Effector memory CD4-positive, alpha-beta T cell (primary cell): ENCODE data around the gene TEX12.

ENCODE experiments used
- DNase-seq, 3 donors: peaks; one replicate each; pipeline ENCODE4 v3.0.0-alpha.2; 2020
- H3K27ac ChIP-seq: 2 replicates; pipeline ENCODE4 v1.7.0; 2013; ENCODE audit warnings: mild to moderate bottlenecking, low read length, moderate library complexity; ENCODE audit not compliant: insufficient read depth, poor library complexity, severe bottlenecking
- H3K27me3 ChIP-seq: replicated peaks from 2 replicates; pipeline ENCODE4 v1.7.0; 2013; ENCODE audit warnings: mild to moderate bottlenecking, low read length; ENCODE audit not compliant: insufficient read depth, control insufficient read depth, poor library complexity, severe bottlenecking
- H3K36me3 ChIP-seq: 2 replicates; pipeline ENCODE4 v1.7.0; 2013; ENCODE audit warnings: mild to moderate bottlenecking, low read length, moderate library complexity; ENCODE audit not compliant: control insufficient read depth, insufficient read depth
- H3K4me1 ChIP-seq: 2 replicates; pipeline ENCODE4 v1.7.0; 2013; ENCODE audit warnings: low read length, mild to moderate bottlenecking; ENCODE audit not compliant: control insufficient read depth, insufficient read depth, poor library complexity, severe bottlenecking
- H3K4me3 ChIP-seq: 2 replicates; pipeline ENCODE4 v1.7.0; 2013; ENCODE audit warnings: low read length, low read depth, mild to moderate bottlenecking; ENCODE audit not compliant: insufficient read depth, poor library complexity, severe bottlenecking
- H3K9me3 ChIP-seq: 2 replicates; pipeline ENCODE4 v1.7.0; 2013; ENCODE audit warnings: mild to moderate bottlenecking, low read length, moderate library complexity; ENCODE audit not compliant: control insufficient read depth
- total RNA-seq, 3 donors: gene quantifications; one replicate each; lab custom pipeline; 2026; lab: John Stamatoyannopoulos, UW

The TEX12 gene, protein sequence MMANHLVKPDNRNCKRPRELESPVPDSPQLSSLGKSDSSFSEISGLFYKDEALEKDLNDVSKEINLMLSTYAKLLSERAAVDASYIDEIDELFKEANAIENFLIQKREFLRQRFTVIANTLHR
- total RNA-seq, result 0 to 0.09 (median 0) reads per million in 3 donors

DNA sequence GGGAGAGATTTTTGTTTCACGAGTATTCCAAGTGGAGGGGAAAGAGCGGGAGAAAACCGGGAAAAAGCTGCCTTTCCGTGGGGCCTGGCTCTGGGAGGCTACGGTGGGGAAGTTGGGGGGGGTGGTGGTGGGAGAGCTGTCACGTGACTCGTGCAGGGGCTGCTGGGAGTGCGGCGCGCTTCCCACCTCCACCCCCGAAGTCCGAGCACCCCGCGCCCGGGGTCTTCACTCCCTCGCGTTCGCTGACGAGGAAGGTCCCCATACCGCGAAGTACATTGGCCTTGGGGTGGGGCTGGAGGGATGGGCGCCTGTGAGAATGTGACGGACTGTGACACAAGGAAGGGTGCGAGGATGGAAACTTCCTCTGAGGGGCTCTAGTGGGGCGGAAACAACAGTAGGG is at the start of gene TEX12:
TEX12 (plus strand) TSS at position 228 of the 400 bp plus-strand sequence. CDS start 1,897 bp downstream, outside the sequence.
- Histone ChIP-seq H3K27me3 (no peaks in the 10 kb centered on the region), H3K36me3 (no peaks in the 10 kb centered on the region), H3K4me3 (no peak within 1 kb of the TSS), H3K4me1 (no peaks in the 10 kb centered on the region), H3K27ac (no peak within 1 kb of the TSS), H3K9me3 (no peaks in the 10 kb centered on the region)
- no peak for DNase-seq

DNA sequence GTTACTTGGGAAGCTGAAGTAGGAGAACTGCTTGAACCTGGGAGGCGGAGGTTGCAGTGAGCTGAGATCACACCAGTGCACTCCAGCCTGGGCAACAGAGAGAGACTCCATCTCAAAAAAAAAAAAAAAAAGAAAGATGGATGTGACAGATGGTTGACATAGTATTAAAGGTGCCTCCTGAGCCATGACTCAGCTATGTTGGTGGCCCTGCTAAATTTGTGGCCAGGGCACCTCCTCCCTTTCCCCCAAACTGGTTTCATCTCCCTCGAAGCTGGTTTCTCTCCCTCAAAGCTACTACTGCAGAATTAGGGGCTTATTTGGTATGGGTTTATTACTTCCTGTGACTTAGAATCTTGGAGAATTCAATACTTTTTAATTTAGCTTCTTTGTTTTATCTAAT is 49.0 kb upstream of the TEX12 start:
- H3K4me1 ChIP-seq, result no peaks in the 10 kb centered on the region
- no peaks in the 10 kb centered on the region for H3K9me3 ChIP-seq
- no peaks in the 10 kb centered on the region for H3K27me3 ChIP-seq
- DNase-seq, result no peak
- H3K36me3 ChIP-seq, result no peaks in the 10 kb centered on the region
- H3K4me3 ChIP-seq, result no peak overlapping the region
- no peak overlapping the region for H3K27ac ChIP-seq

DNA sequence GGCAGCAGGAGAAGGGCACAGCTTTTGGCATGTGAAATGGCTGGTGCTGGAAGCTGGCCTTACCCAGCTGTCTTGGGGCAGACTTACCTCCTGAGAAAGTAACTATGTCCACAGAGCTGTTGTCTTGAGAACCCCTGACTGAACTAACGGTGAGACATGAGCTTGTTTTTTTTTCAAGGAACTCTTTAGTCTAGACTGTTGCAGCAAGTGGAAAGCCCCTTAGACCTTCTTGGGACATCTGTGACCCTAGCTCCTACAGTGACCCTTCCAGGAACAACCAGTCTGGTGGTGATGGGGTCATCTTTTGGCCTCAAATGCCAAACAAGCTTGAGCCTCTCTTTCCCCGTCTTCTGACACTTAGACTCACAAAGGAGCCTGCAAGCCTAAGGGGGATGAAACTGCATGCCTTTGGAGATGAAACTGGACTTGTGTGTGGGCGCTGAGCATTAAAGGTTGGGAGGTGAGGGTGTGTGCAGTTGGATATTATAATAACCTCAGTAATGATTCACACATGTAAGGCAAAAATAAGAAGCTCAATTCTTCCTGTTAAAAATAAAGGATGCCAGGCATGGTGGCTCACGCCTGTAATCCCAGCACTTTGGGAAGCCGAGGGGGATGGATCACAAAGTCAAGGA is 45.1 kb upstream of the TEX12 start:
- H3K4me1 ChIP-seq, result no peaks in the 10 kb centered on the region
- H3K27me3 ChIP-seq, result no peaks in the 10 kb centered on the region
- H3K27ac ChIP-seq, result no peak overlapping the region
- no peak for DNase-seq
- H3K4me3 ChIP-seq, result no peak overlapping the region
- no peaks in the 10 kb centered on the region for H3K36me3 ChIP-seq
- no peaks in the 10 kb centered on the region for H3K9me3 ChIP-seq

DNA sequence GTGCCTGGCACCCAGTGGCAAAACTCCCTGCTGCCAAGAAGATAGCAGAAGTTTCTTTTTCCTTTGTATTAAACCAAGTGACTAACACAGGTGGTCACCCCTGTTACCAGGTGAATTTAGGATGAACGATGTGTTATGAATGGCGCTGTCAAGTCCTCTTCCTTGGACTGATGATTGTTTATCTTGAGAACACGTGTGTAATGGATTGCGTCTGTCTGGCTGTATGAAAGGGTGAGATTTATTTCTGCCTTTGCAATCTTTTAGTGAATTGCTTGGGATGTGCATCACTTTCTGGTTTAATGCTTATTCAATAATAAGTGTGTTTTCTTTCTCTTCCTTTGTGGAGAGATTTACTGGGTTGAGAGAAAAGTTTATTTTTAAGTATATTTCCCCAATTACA is 44.0 kb upstream of the TEX12 start:
- H3K36me3 ChIP-seq, result no peaks in the 10 kb centered on the region
- no peaks in the 10 kb centered on the region for H3K4me1 ChIP-seq
- H3K9me3 ChIP-seq, result no peaks in the 10 kb centered on the region
- no peak overlapping the region for H3K4me3 ChIP-seq
- H3K27ac ChIP-seq, result no peak overlapping the region
- no peaks in the 10 kb centered on the region for H3K27me3 ChIP-seq
- no peak for DNase-seq

DNA sequence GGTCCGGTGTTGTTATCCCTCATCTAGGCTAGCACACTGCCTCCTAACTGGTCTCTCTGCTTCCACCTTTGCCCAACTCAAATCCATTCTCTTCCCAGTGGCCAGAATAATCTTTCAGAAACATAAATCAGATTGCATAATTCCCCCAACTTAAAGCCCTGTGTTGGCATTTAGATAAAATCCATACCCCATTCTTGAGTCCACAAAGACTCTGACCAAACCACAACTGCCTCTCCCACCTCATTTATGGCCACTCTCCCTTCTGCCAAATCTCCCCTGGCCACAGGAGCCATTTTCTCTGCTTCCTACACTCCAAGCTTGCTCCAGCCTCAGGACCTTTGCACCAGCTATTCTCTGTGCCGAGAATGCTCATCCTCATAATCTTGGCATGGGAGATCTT is 40.1 kb upstream of the TEX12 start:
- no peaks in the 10 kb centered on the region for H3K36me3 ChIP-seq
- no peak for DNase-seq

DNA sequence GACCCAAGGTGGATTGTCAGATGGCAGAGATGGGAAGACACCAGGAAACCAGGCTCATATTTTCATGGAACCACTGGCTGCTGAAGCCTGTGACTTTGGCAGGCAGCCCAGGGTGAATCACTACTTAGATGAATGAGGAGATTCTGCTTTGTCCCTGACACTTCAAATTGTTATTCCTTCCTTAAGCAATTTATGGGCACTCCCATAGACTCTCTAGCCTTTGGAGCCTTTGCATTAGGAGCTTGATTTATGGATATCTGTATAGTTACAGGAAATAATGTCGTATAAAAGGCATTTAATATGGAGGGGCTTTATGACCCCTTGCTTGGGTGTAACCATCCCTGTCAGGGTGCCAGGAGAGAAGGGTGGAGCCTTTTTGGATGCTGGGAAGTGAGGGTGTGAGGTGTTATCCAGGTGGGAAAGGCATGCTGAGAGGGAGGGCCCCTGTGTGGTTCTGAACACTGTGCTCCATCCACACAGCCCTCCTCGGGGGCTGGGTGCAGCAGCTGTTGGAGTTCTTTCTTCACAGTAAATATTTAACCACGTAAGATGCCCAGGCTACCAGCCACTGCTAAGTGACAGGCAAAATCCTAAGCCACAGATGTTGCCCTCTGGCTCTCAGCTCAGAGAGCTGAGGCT is 38.6 kb upstream of the TEX12 start:
- H3K27ac ChIP-seq, result no peak overlapping the region
- H3K36me3 ChIP-seq, result no peaks in the 10 kb centered on the region
- H3K4me3 ChIP-seq, result no peak overlapping the region
- H3K9me3 ChIP-seq, result no peaks in the 10 kb centered on the region
- no peaks in the 10 kb centered on the region for H3K4me1 ChIP-seq
- DNase-seq, result no peak
- H3K27me3 ChIP-seq, result no peaks in the 10 kb centered on the region

More for the DNA sequence above, 40.1 kb upstream of the TEX12 start:
- no peaks in the 10 kb centered on the region for H3K27me3 ChIP-seq
- no peaks in the 10 kb centered on the region for H3K4me1 ChIP-seq
- no peak overlapping the region for H3K4me3 ChIP-seq
- no peak overlapping the region for H3K27ac ChIP-seq
- H3K9me3 ChIP-seq, result no peaks in the 10 kb centered on the region

DNA sequence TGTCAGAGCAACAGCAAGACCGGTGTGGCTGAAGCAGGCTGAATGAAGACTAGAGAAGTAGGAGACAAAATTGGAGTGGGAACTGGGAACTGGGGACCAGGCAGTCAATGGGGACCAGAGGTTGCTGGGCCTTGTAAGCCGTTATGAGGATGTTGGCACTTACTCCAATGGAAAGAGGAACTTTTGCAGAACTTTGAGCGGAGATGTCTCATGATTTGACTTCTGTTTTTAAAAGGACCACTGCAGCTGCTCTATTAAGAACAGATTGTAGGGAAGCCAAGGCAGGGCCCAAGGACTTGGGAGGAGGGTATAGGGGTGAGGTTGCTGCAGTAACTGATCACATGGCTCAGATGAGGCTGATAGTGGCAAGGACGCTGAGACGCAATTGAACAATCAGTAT is 37.5 kb upstream of the TEX12 start:
- Histone ChIP-seq H3K4me3 (no peak overlapping the region), H3K4me1 (no peaks in the 10 kb centered on the region), H3K36me3 (no peaks in the 10 kb centered on the region), H3K9me3 (no peaks in the 10 kb centered on the region), H3K27ac (no peak overlapping the region), H3K27me3 (no peaks in the 10 kb centered on the region)
- DNase-seq, result no peak

DNA sequence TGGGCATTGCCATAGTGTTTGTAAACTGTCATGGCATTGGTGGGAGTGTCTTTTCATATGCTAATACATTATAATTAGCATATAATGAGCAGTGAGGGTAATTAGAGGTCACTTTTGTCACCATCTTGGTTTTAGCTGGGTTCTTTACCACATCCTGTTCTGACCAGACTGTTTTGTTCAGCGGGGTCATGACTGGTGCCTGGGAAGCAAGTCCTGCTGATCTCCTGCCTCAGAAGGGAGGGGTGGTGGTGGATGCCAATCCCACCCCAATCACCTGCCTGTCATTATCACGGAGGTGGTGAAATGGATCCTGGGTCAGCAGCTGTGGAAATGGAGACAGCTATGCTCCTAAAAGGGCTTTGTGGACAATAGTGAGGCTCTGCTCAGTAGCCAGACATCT is 34.4 kb upstream of the TEX12 start:
- Histone ChIP-seq H3K4me3 (no peak overlapping the region), H3K27me3 (no peaks in the 10 kb centered on the region), H3K9me3 (no peaks in the 10 kb centered on the region), H3K36me3 (no peaks in the 10 kb centered on the region), H3K27ac (no peak overlapping the region), H3K4me1 (no peaks in the 10 kb centered on the region)
- no peak for DNase-seq

DNA sequence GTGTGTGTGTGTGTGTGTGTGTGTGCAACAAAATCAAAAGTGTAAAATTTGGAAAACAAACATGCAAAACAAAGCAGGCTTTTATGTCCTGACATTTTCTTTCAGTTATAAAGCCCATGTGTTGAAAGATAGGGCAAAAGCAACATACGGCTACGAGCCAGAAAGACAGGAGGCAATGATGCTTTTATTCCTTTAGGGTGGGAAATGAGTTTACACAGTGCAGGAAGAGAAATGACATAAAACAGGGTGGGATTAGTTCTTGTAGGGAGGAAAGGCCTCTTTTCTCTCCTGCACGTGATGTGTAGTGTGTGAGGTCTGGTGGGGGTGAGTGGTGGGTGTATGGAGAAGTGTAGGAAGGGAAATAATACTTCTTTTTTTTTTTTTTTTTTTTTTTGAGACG is 32.7 kb upstream of the TEX12 start:
- Histone ChIP-seq H3K27me3 (no peaks in the 10 kb centered on the region), H3K27ac (no peak overlapping the region), H3K36me3 (no peaks in the 10 kb centered on the region), H3K9me3 (no peaks in the 10 kb centered on the region), H3K4me1 (no peaks in the 10 kb centered on the region), H3K4me3 (no peak overlapping the region)
- no peak for DNase-seq

DNA sequence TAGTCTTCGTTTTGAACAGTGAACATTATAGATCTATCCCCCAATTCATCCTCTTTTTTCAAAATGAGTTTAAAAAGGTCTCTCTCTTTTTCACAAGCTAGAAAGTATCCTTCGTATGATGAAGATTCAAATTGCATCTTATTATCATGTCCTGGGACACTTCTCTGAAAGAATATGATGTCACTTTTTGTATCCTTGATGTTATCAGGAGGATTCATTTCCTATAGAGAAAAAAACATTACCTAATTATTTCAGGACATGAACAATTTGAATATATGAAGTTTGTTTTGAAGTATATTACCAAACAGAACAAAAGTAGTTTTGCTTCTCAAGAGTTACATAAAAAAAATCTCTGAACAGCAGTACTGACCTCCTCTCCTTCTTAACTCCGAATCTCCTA is 23.6 kb upstream of the TEX12 start:
- no peak overlapping the region for H3K4me3 ChIP-seq
- H3K27me3 ChIP-seq, result no peaks in the 10 kb centered on the region
- H3K36me3 ChIP-seq, result no peaks in the 10 kb centered on the region
- no peak overlapping the region for H3K27ac ChIP-seq
- DNase-seq, result no peak
- H3K4me1 ChIP-seq, result no peaks in the 10 kb centered on the region
- H3K9me3 ChIP-seq, result no peaks in the 10 kb centered on the region
